ENCODE data around the gene RTL3.

DNA sequence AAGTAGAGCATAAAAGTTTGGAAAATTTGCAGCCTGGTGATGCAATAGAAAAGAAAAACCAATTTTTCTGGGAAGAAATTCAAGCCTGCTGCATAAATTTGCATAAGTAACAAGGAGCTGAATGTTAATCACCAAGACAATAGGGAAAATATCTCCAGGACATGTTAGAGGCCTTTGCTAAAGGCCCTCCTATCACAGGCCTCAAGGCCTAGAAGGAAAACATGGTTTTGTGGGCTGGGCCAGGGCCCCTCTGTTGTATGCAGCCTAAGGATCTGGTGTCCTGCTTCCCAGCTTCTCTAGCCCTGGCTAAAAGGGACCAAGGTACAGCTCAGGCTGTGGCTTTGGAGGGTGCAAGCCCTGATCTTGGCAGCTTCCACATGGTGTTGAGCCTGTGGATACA is 6.2 kb upstream of the RTL3 start:
- TF ChIP-seq, protein P1, sequence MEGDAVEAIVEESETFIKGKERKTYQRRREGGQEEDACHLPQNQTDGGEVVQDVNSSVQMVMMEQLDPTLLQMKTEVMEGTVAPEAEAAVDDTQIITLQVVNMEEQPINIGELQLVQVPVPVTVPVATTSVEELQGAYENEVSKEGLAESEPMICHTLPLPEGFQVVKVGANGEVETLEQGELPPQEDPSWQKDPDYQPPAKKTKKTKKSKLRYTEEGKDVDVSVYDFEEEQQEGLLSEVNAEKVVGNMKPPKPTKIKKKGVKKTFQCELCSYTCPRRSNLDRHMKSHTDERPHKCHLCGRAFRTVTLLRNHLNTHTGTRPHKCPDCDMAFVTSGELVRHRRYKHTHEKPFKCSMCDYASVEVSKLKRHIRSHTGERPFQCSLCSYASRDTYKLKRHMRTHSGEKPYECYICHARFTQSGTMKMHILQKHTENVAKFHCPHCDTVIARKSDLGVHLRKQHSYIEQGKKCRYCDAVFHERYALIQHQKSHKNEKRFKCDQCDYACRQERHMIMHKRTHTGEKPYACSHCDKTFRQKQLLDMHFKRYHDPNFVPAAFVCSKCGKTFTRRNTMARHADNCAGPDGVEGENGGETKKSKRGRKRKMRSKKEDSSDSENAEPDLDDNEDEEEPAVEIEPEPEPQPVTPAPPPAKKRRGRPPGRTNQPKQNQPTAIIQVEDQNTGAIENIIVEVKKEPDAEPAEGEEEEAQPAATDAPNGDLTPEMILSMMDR (IDR thresholded peaks at IDR 0.05): no peak
- no peak for TF ChIP-seq POLR2A (IDR thresholded peaks at IDR 0.05)

Measured in thyroid gland (tissue), 4 donors.